HepG2 (cell line): ENCODE results near the gene TPST1. TPM values are rescaled to one million over a fixed set of nuclear protein-coding genes. Genes with fewer than 3 reads are reported as not detected.

Experiments used
- BRF2 ChIP-seq: sonication (generic); formaldehyde crosslinking; IDR thresholded peaks from 2 replicates; pipeline ENCODE4 v1.8.1; 2022; ENCODE audit warnings: mild to moderate bottlenecking, missing genetic modification reagents
- CREBL2 ChIP-seq: sonication (generic); formaldehyde crosslinking; IDR thresholded peaks from 2 replicates; pipeline ENCODE4 v1.8.1; 2023; ENCODE audit warnings: missing genetic modification reagents, mild to moderate bottlenecking, borderline replicate concordance
- KDM4B ChIP-seq: sonication (generic); formaldehyde crosslinking; IDR thresholded peaks from 2 replicates; pipeline ENCODE4 v1.4.0; 2020; ENCODE audit warnings: missing genetic modification reagents
- NR2F2 ChIP-seq: IDR thresholded peaks from 2 replicates; pipeline ENCODE4 v1.6.1; 2012; ENCODE audit warnings: low read depth, inconsistent platforms, borderline replicate concordance
- RERE ChIP-seq: IDR thresholded peaks from 2 replicates; pipeline ENCODE4 v1.6.1; 2016; ENCODE audit warnings: low read depth, missing genetic modification reagents, missing compliant biosample characterization
- SNAPC4 ChIP-seq: sonication (generic); formaldehyde crosslinking; IDR thresholded peaks from 2 replicates; pipeline ENCODE4 v1.4.0; 2020; ENCODE audit warnings: mild to moderate bottlenecking, missing genetic modification reagents
- ZNF367 ChIP-seq: sonication (generic); formaldehyde crosslinking; IDR thresholded peaks from 2 replicates; pipeline ENCODE4 v1.4.0; 2020; ENCODE audit warnings: missing genetic modification reagents, borderline replicate concordance
- ZNF432 ChIP-seq: sonication (generic); formaldehyde crosslinking; IDR thresholded peaks from 2 replicates; pipeline ENCODE4 v1.5.0; 2020; ENCODE audit warnings: missing genetic modification reagents, mild to moderate bottlenecking, borderline replicate concordance
- ZNF660 ChIP-seq: sonication (generic); formaldehyde crosslinking; IDR thresholded peaks from 2 replicates; pipeline ENCODE4 v1.5.1; 2020; ENCODE audit warnings: mild to moderate bottlenecking, low read depth, missing genetic modification reagents, borderline replicate concordance
- ZNF816 ChIP-seq: sonication (generic); formaldehyde crosslinking; IDR thresholded peaks from 2 replicates; pipeline ENCODE4 v1.8.0; 2022; ENCODE audit warnings: missing genetic modification reagents, mild to moderate bottlenecking, borderline replicate concordance
- ZNF891 ChIP-seq: sonication (generic); formaldehyde crosslinking; IDR thresholded peaks from 2 replicates; pipeline ENCODE4 v1.5.0; 2020; ENCODE audit warnings: mild to moderate bottlenecking, missing genetic modification reagents
- polyA plus RNA-seq, 8 experiments: library from polyadenylated mRNA; depleted of rRNA in 3 of 8; stranded (reverse) in 7 of 8; unstranded in 1 of 8; fragments of >200 nt; fragmentation: Illumina TruSeq in 4 of 8; extraction: Trizol in 4 of 8; gene quantifications; 2 replicates each; pipeline versions ENCODE4 v1.2.1 to v1.2.3, GENCODE V29; 2011 to 2016; ENCODE audit warnings: low read depth in 4 of 8, missing spikeins in 1 of 8, mixed read lengths in 1 of 8; ENCODE audit not compliant: insufficient read depth in 1 of 8
- total RNA-seq, 5 experiments: library from RNA; depleted of rRNA; stranded (reverse); fragments of >200 nt; fragmentation: Illumina TruSeq; extraction: Trizol; gene quantifications; 2 replicates each; pipeline ENCODE4 v1.2.3, GENCODE V29; 2016; ENCODE audit warnings: low read depth in 1 of 5

The TPST1 gene
- total and polyA plus RNA-seq, 2 of the 13 experiments (the other 11 are each of a cell fraction or from before 2014, with no cell fraction given) = 24.3 to 34.1 TPM

- no peak for TF ChIP-seq CREBL2
- TF ChIP-seq ZNF891 (CRISPR knock-in tag) = no peak
- TF ChIP-seq RERE = no peak
- no peak for TF ChIP-seq BRF2 (CRISPR knock-in tag)
- TF ChIP-seq ZNF816 = no peak
- TF ChIP-seq ZNF367 = no peak
- no peak for TF ChIP-seq SNAPC4 (CRISPR knock-in tag)
- no peak for TF ChIP-seq ZNF660 (CRISPR knock-in tag)
- no peak for TF ChIP-seq ZNF432 (CRISPR knock-in tag)
- no peak for TF ChIP-seq NR2F2
- TF ChIP-seq KDM4B (CRISPR knock-in tag) = no peak
Measured at GRCh38 chr7:66182920-66183319, 22.2 kb upstream of the TPST1 start (continued).
